HepG2 (cell line): ENCODE data around the gene RASL12. TPM values are rescaled to one million over a fixed set of nuclear protein-coding genes. Genes with fewer than 3 reads are reported as not detected.

Experiments used
- ATAC-seq: fragments of 200-7000 bp; cut with Tn5 transposase; 3 replicates; pipeline ENCODE4 v1.9.1; 2020; ENCODE audit warnings: mild to moderate bottlenecking, moderate library complexity
- BruUV-seq: library from RNA; stranded (reverse); fragments of 400-500 nt; replicated peaks from 2 replicates; lab custom pipeline; 2021; lab: Mats Ljungman, UMichigan
- CTCF ChIA-PET: fragments of 300-600 bp; formaldehyde crosslinking; extraction: SDS; loops from one replicate; lab custom pipeline; 2021; ENCODE audit warnings: low total read pairs, inconsistent platforms, low intra/inter-chr PET ratio; lab: Yijun Ruan, JAX
- POLR2A ChIA-PET: fragments of 350-600 bp; sonication (Branson Sonifier 250); formaldehyde crosslinking; loops from one replicate; lab custom pipeline; 2020; ENCODE audit warnings: antibody characterized with exemption, inconsistent platforms; lab: Yijun Ruan, JAX
- DNase-seq: peaks from one replicate; pipeline ENCODE4 v3.0.0-alpha.2; 2015; ENCODE audit warnings: low spot score
- FAIRE-seq: peaks from 3 replicates; lab custom pipeline; 2011; peaks lifted over from hg19 to GRCh38; lab: Jason Lieb, UNC
- H2AFZ ChIP-seq: one replicate; pipeline ENCODE4 v1.6.1; 2011; ENCODE audit warnings: low read length, inconsistent platforms
- H3K27ac ChIP-seq: fragments of 300-600 bp; 3 replicates; pipeline ENCODE4 v1.8.0; 2011; ENCODE audit warnings: mixed run types, mild to moderate bottlenecking, mixed read lengths, low read length, inconsistent platforms; ENCODE audit not compliant: insufficient read depth; ENCODE audit errors: extremely low read length
- H3K27me3 ChIP-seq, 2 experiments: fragments of 200-600 bp in 1 of 2; 2 replicates in 1 of 2; 3 replicates in 1 of 2; pipeline versions ENCODE4 v1.6.0 to v1.8.0; 2011; ENCODE audit warnings: low read length in 2 of 2, mild to moderate bottlenecking in 2 of 2, moderate library complexity in 2 of 2, inconsistent platforms in 1 of 2; ENCODE audit not compliant: insufficient read depth in 2 of 2, control insufficient read depth in 1 of 2
- H3K36me3 ChIP-seq, 2 experiments: fragments of 200-600 bp in 1 of 2; replicated peaks in 1 of 2; 2 replicates in 1 of 2; 3 replicates in 1 of 2; pipeline versions ENCODE4 v1.5.1 to v1.8.0; 2011; ENCODE audit warnings: low read length in 2 of 2, inconsistent platforms in 1 of 2; ENCODE audit not compliant: insufficient read depth in 2 of 2, control insufficient read depth in 1 of 2
- H3K4me1 ChIP-seq: 2 replicates; pipeline ENCODE4 v1.5.1; 2012; ENCODE audit warnings: low read length, inconsistent platforms; ENCODE audit not compliant: insufficient read depth
- H3K4me2 ChIP-seq: 2 replicates; pipeline ENCODE4 v1.6.0; 2011; ENCODE audit warnings: low read depth, low read length, inconsistent platforms
- H3K4me3 ChIP-seq, 3 experiments: fragments of 200-600 bp in 1 of 3; sonication (generic), shearing (Covaris generic) in 1 of 3; replicated peaks in 1 of 3; 2 replicates each; pipeline ENCODE4 v1.5.1; 2011 to 2016; ENCODE audit warnings: low read length in 3 of 3, inconsistent platforms in 2 of 3, low read depth in 2 of 3, mild to moderate bottlenecking in 2 of 3, control low read depth in 1 of 3, mixed read lengths in 1 of 3; ENCODE audit not compliant: insufficient read depth in 1 of 3
- H3K79me2 ChIP-seq: one replicate; pipeline ENCODE4 v1.6.1; 2011; ENCODE audit warnings: low read length, inconsistent platforms; ENCODE audit not compliant: insufficient read depth
- H3K9ac ChIP-seq: 2 replicates; pipeline ENCODE4 v1.6.0; 2011; ENCODE audit warnings: mild to moderate bottlenecking, low read depth, low read length, inconsistent platforms; ENCODE audit not compliant: insufficient read depth
- H3K9me3 ChIP-seq: 2 replicates; pipeline ENCODE4 v1.5.1; 2012; ENCODE audit warnings: mild to moderate bottlenecking, low read length
- H4K20me1 ChIP-seq: 2 replicates; pipeline ENCODE4 v1.6.0; 2011; ENCODE audit warnings: inconsistent platforms, mild to moderate bottlenecking, low read length, moderate library complexity; ENCODE audit not compliant: insufficient read depth
- ATF1 ChIP-seq: IDR thresholded peaks from 2 replicates; pipeline ENCODE4 v1.6.1; 2016; ENCODE audit warnings: mild to moderate bottlenecking, control low read depth
- EP300 ChIP-seq, 3 experiments: sonication (generic) in 1 of 3; formaldehyde crosslinking in 1 of 3; IDR thresholded peaks; 2 replicates each; pipeline versions ENCODE4 v1.5.1 to v1.6.1; 2011 to 2020; ENCODE audit warnings: low read depth in 2 of 3, low read length in 2 of 3, borderline replicate concordance in 1 of 3, improper control_type of control experiment in 1 of 3, mild to moderate bottlenecking in 1 of 3, missing genetic modification reagents in 1 of 3, moderate library complexity in 1 of 3
- FOSL2 ChIP-seq: sonication (generic); formaldehyde crosslinking; IDR thresholded peaks from 2 replicates; pipeline ENCODE4 v1.4.0; 2020; ENCODE audit warnings: missing genetic modification reagents
- HNF4A ChIP-seq: sonication (generic); formaldehyde crosslinking; IDR thresholded peaks from 2 replicates; pipeline ENCODE4 v1.4.0; 2020; ENCODE audit warnings: missing genetic modification reagents
- NFE2L2 ChIP-seq: fragments of 150-350 bp; IDR thresholded peaks from 2 replicates; pipeline ENCODE4 v1.6.1; 2014; ENCODE audit warnings: low read length
- SAP130 ChIP-seq: IDR thresholded peaks from 2 replicates; pipeline ENCODE4 v1.6.1; 2016; ENCODE audit warnings: low read depth
- STAT5B ChIP-seq: sonication (generic); formaldehyde crosslinking; IDR thresholded peaks from 2 replicates; pipeline ENCODE4 v1.4.0; 2020; ENCODE audit warnings: missing genetic modification reagents
- TBX3 ChIP-seq: fragments of 450-650 bp; IDR thresholded peaks from 2 replicates; pipeline ENCODE4 v1.6.1; 2017; ENCODE audit warnings: antibody characterized with exemption, mild to moderate bottlenecking, inconsistent platforms, borderline replicate concordance
- TEAD3 ChIP-seq: optimal IDR thresholded peaks from 2 replicates; pipeline ENCODE3; 2016; ENCODE audit warnings: borderline replicate concordance
- TFAP4 ChIP-seq: sonication (generic); IDR thresholded peaks from 2 replicates; pipeline ENCODE4 v1.6.1; 2016; ENCODE audit warnings: low read depth, borderline replicate concordance
- ZFP82 ChIP-seq: sonication (generic); formaldehyde crosslinking; IDR thresholded peaks from 2 replicates; pipeline ENCODE4 v1.5.1; 2020; ENCODE audit warnings: mild to moderate bottlenecking, missing genetic modification reagents, borderline replicate concordance
- WGBS: methylation state at CpG from one replicate; pipeline ENCODE4 v1.1.6; 2017; ENCODE audit warnings: low lambda C conversion rate; 5-methylcytosine and 5-hydroxymethylcytosine counted together
- in situ Hi-C: cut with HindIII; loops from 2 replicates; pipeline ENCODE4 v1.10.0; 2017; ENCODE audit warnings: low pct_unique_long_range_greater_than_20kb; ENCODE audit not compliant: extremely low pct_ligation_motif_present
- intact Hi-C: fragments of 100-400 bp; cut with micrococcal nuclease; formaldehyde crosslinking; loops from one replicate; pipeline ENCODE4 v1.10.0; 2022; ENCODE audit not compliant: unreplicated experiment
- polyA plus RNA-seq, 8 experiments: library from polyadenylated mRNA; depleted of rRNA in 3 of 8; stranded (reverse) in 7 of 8; unstranded in 1 of 8; fragments of >200 nt; fragmentation: Illumina TruSeq in 4 of 8; extraction: Trizol in 4 of 8; gene quantifications; 2 replicates each; pipeline versions ENCODE4 v1.2.1 to v1.2.3, GENCODE V29; 2011 to 2016; ENCODE audit warnings: low read depth in 4 of 8, missing spikeins in 1 of 8, mixed read lengths in 1 of 8; ENCODE audit not compliant: insufficient read depth in 1 of 8
- total RNA-seq, 5 experiments: library from RNA; depleted of rRNA; stranded (reverse); fragments of >200 nt; fragmentation: Illumina TruSeq; extraction: Trizol; gene quantifications; 2 replicates each; pipeline ENCODE4 v1.2.3, GENCODE V29; 2016; ENCODE audit warnings: low read depth in 1 of 5
- TF ChIP-seq, protein P1 (sequence below): IDR thresholded peaks from 2 replicates; pipeline ENCODE4 v1.6.1; 2016; ENCODE audit warnings: mild to moderate bottlenecking, missing biosample characterization, missing genetic modification reagents
- TF ChIP-seq, protein P2 (sequence below): IDR thresholded peaks from 2 replicates; pipeline ENCODE4 v1.6.1; 2016; ENCODE audit warnings: missing genetic modification reagents, missing compliant biosample characterization

The RASL12 gene
- total and polyA plus RNA-seq, 2 of the 13 experiments (the other 11 are each of a cell fraction or from before 2014, with no cell fraction given), result 0.16 to 0.55 TPM

GRCh38 chr15:65084500-65085206 is 16.9 kb upstream of the RASL12 start:
- ChIA-PET CTCF (interaction anchor here (2.8 to 6.7 kb wide), 3 partner anchors 29 to 51 kb away, joined by 10 to 54 read pairs (median 34); no protein-coding TSS in a partner anchor), POLR2A (interaction anchor here (0.5 to 1.8 kb wide), 4 partner anchors 11 to 39 kb away, joined by 3 to 6 read pairs (median 4); partner anchors contain the start of gene SLC51B)
- H2AFZ ChIP-seq, result no peak overlapping the region
- no peak overlapping the region for H3K9ac ChIP-seq
- intact Hi-C loops, result no loop called here
- peaks cover 98% of the 10 kb centered on the region for H3K4me1 ChIP-seq
- peak; percentile 49 for DNase-seq
- no peaks in the 10 kb centered on the region for H3K9me3 ChIP-seq
- 29% methylated on average over 4 of the region's 7 CpGs for WGBS
- H4K20me1 ChIP-seq, result no peaks in the 10 kb centered on the region
- in situ Hi-C loops, result loop anchor here (5.0 to 10.0 kb wide), 2 partner anchors 32 to 50 kb away; no protein-coding TSS in a partner anchor
- peaks cover 0 to 21% of the 10 kb centered on the region in 2 experiments; a peak in 2 of 5 replicates for H3K27me3 ChIP-seq
- H3K4me2 ChIP-seq, result no peak overlapping the region
- TF ChIP-seq FOSL2 (CRISPR knock-in tag), result peak; percentile 86
- TF ChIP-seq STAT5B (CRISPR knock-in tag), result no peak
- TF ChIP-seq SAP130 (CRISPR knock-in tag), result peak; percentile 31; the same call in 1 of the 2 replicates
- TF ChIP-seq, protein P1, sequence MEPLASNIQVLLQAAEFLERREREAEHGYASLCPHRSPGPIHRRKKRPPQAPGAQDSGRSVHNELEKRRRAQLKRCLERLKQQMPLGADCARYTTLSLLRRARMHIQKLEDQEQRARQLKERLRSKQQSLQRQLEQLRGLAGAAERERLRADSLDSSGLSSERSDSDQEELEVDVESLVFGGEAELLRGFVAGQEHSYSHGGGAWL (CRISPR knock-in tag), result no peak
- TF ChIP-seq, protein P2, sequence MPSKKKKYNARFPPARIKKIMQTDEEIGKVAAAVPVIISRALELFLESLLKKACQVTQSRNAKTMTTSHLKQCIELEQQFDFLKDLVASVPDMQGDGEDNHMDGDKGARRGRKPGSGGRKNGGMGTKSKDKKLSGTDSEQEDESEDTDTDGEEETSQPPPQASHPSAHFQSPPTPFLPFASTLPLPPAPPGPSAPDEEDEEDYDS, result no peak
- peak; percentile 27; the same call in 1 of the 2 replicates for TF ChIP-seq TFAP4
- TF ChIP-seq TEAD3 (CRISPR knock-in tag), result peak; percentile 12
- TF ChIP-seq NFE2L2, result peak; percentile 29; the same call in 1 of the 2 replicates
- no peak for TF ChIP-seq ZFP82
- peak; percentile 35; the same call in 1 of the 2 replicates for TF ChIP-seq TBX3
- no peak for TF ChIP-seq EP300 (IDR thresholded peaks at IDR 0.05; ENCODE audit: low read depth in 2 of 2, low read length in 2 of 2)
- TF ChIP-seq EP300 (CRISPR knock-in tag; IDR thresholded peaks at IDR 0.05; ENCODE audit: borderline replicate concordance), result 0 out of 2 replicates have a peak, but pooled peaks have one; percentile 31
- TF ChIP-seq ATF1, result no peak
- TF ChIP-seq HNF4A, result 0 out of 2 replicates have a peak, but pooled peaks have one; percentile 25
- no peak for FAIRE-seq
- H3K4me3 ChIP-seq, result no peak overlapping the region
- no peaks in the 10 kb centered on the region for H3K79me2 ChIP-seq
- H3K27ac ChIP-seq, result no peak overlapping the region
- H3K36me3 ChIP-seq, result no peaks in the 10 kb centered on the region
- ATAC-seq, result no peak
- no TSS peak for BruUV-seq
